Astrocyte of the spinal cord (primary cell): ENCODE data around the gene PMPCA.
A peak's percentile ranks its signal among the peaks of the same experiment; 100 is the strongest.

Source experiments
- DNase-seq: peaks from one replicate; pipeline ENCODE4 v3.0.0; 2011; ENCODE audit warnings: low read depth, low spot score
- H3K4me3 ChIP-seq: 2 replicates; pipeline ENCODE4 v1.5.1; 2011; ENCODE audit warnings: low read depth, mild to moderate bottlenecking, low read length, moderate library complexity
- CTCF ChIP-seq: IDR thresholded peaks from 2 replicates; pipeline ENCODE4 v1.5.1; 2012; ENCODE audit warnings: low read depth, mild to moderate bottlenecking, low read length, inconsistent platforms
- in situ Hi-C: cut with HindIII; loops from 2 replicates; pipeline ENCODE4 v1.10.0; 2017; ENCODE audit warnings: low sequenced_read_pairs

PMPCA gene

GRCh38 chr9:136370037-136370436 lies 40.4 kb upstream of the PMPCA start:
- in situ Hi-C loops: no loop called here
- no peak overlapping the region for H3K4me3 ChIP-seq

GRCh38 chr9:136370687-136371532 lies 39.5 kb upstream of the PMPCA start:
- no peak overlapping the region for H3K4me3 ChIP-seq
- no peak for TF ChIP-seq CTCF
- no peak for DNase-seq
- in situ Hi-C loops: no loop called here

More at GRCh38 chr9:136370037-136370436, 40.4 kb upstream of the PMPCA start:
- no peak for TF ChIP-seq CTCF
- DNase-seq: no peak

- no peak for TF ChIP-seq CTCF
- DNase-seq: no peak
- in situ Hi-C loops: no loop called here
- H3K4me3 ChIP-seq: no peak overlapping the region
These were observed 39.0 kb upstream of the PMPCA start for GRCh38 chr9:136371533-136371880.

- in situ Hi-C loops: no loop called here
- DNase-seq: no peak
- no peak overlapping the region for H3K4me3 ChIP-seq
- no peak for TF ChIP-seq CTCF
These were observed 38.5 kb upstream of the PMPCA start for GRCh38 chr9:136372006-136372405.

- no peak overlapping the region for H3K4me3 ChIP-seq
- DNase-seq: peak; percentile 66
- peak; percentile 18 for TF ChIP-seq CTCF
These were observed 37.7 kb upstream of the PMPCA start for GRCh38 chr9:136372561-136373299.

GRCh38 chr9:136373300-136374182 lies 36.9 kb upstream of the PMPCA start, which contains the start of gene CARD9:
TSS of gene CARD9 (minus strand) at chr9:136373669. CDS start at chr9:136372078, 1,591 bp downstream.
- H3K4me3 ChIP-seq: no peak within 1 kb of the TSS

More at GRCh38 chr9:136372561-136373299, 37.7 kb upstream of the PMPCA start:
- in situ Hi-C loops: no loop called here

More at GRCh38 chr9:136373300-136374182, 36.9 kb upstream of the PMPCA start, which contains the start of gene CARD9:
- TF ChIP-seq CTCF: no peak
- in situ Hi-C loops: no loop called here
- DNase-seq: no peak
